ENCODE results near the gene TLE5. TPM values are rescaled to one million over a fixed set of nuclear protein-coding genes. Genes with fewer than 3 reads are reported as not detected.
A peak's percentile ranks its signal among the peaks of the same experiment; 100 is the strongest.
"Not testable (repeated sequence)": the region's sequence is repeated elsewhere in the genome, so short reads cannot be mapped to it uniquely, and the experiment has no call there.

TLE5 gene
- total and polyA plus RNA-seq, 5 donors: 784 to 1,565 (median 1,011) TPM

DNA sequence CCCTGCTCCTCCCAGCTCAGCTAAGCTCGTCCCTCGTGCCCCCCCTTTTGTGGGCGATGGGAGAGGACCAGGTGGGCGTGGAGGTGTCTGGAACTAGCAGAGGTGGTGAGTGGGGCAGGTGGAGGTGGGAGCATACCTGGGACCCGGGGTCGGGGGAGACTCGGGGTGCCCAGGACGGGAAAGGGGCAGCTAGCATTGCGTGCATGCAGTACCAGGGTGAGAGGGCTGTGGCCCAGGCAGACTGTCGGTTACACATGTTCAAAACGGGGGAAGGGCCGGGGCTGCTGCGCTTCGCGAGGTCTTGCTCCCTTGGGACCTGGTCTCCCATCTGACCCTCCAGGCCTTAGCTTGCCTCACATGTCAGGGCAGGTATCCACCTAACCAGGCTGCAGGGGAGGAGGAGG is 9.1 kb downstream of the TLE5 start:
- no peak for ATAC-seq
- Histone ChIP-seq H3K9me3 (ENCODE audit: control insufficient read depth, low read length) (no peaks in the 10 kb centered on the region), H3K27ac (ENCODE audit: low read length) (no peak overlapping the region), H3K27me3 (ENCODE audit: control insufficient read depth, insufficient read depth) (no peaks in the 10 kb centered on the region), H3K4me3 (ENCODE audit: low read length) (no peak overlapping the region), H3K4me1 (ENCODE audit: control insufficient read depth, insufficient read depth, low read length) (peaks cover 6% of the 10 kb centered on the region)
- 71% methylated on average over 15 of the region's 15 CpGs for WGBS
- intact Hi-C loops (cut with DNase I): no loop called here
- DNase-seq: peak in 2 of 3 donors; percentile 58 to 69

DNA sequence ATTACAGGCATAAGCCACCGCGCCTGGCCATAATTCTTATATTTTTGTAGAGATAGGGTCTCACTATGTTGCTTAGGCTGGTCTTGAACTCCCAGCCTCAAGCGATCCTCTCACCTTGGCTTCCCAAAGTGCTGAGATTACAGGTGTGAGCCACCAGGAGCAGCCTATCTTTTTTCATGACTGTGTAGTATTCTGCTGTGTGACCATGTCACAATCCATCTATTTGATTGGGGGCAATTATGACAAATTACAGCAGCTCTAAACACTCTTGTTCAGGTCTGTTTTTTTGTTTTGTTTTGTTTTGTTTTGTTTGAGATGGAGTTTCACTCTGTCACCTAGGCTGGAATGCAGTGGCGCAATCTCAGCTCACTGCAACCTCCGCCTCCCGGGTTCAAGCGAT is 12.3 kb downstream of the TLE5 start:
- H3K27me3 ChIP-seq (ENCODE audit: control insufficient read depth, insufficient read depth); H3K4me1 ChIP-seq (ENCODE audit: control insufficient read depth, insufficient read depth, low read length); DNase-seq; H3K4me3 ChIP-seq (ENCODE audit: low read length); ATAC-seq; H3K9me3 ChIP-seq (ENCODE audit: control insufficient read depth, low read length); H3K27ac ChIP-seq (ENCODE audit: low read length); intact Hi-C loops (cut with DNase I): not testable (repeated sequence)
- 98% methylated on average over 7 of the region's 7 CpGs for WGBS

DNA sequence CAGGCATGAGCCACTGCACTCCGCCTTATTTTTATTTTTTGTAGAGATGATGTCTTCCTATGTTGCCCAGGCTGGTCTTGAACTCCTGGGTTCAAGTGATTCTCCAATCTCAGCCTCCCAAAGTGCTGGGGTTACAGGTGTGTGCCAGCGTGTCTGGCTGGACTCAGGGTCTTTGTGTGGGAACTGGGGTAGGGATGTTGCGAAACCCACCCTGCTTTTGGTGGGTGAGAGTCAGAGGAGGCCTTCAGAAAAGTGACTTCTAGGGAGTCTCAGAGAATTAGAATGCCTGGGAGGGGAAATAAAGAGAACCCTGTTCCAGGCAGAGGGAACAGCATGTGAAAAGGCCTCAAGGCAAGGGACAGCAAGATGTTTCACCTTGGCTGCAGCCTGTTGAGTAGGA is 13.2 kb downstream of the TLE5 start:
- DNase-seq: no peak
- intact Hi-C loops (cut with DNase I): no loop called here
- Histone ChIP-seq H3K4me3 (ENCODE audit: low read length) (no peak overlapping the region), H3K9me3 (ENCODE audit: control insufficient read depth, low read length) (no peaks in the 10 kb centered on the region), H3K27me3 (ENCODE audit: control insufficient read depth, insufficient read depth) (no peaks in the 10 kb centered on the region), H3K27ac (ENCODE audit: low read length) (no peak overlapping the region), H3K4me1 (ENCODE audit: control insufficient read depth, insufficient read depth, low read length) (no peaks in the 10 kb centered on the region)
- WGBS: 97% methylated on average over 3 of the region's 3 CpGs
- no peak for ATAC-seq

DNA sequence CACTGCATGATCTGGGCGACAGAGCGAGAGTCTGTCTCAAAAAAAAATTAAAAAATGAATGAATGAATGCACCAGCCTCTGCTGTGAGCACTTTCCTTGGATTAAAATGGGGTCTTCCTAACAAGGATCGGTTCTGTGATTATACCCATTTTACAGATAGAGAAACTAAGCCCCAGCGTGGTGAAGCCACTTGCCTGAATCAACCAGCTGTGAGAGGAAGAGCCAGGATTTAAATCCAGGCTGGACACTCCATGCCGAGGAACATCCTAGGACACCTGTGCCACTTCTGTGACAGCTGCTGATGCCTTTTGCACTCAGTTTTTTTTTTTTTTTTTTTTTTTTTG is 14.1 kb downstream of the TLE5 start:
- H3K27ac ChIP-seq (ENCODE audit: low read length): no peak overlapping the region
- WGBS: 89% methylated on average over 5 of the region's 5 CpGs
- intact Hi-C loops (cut with DNase I): no loop called here
- H3K4me3 ChIP-seq (ENCODE audit: low read length): no peak overlapping the region
- no peaks in the 10 kb centered on the region for H3K4me1 ChIP-seq (ENCODE audit: control insufficient read depth, insufficient read depth, low read length)
- ATAC-seq (no peak), DNase-seq (no peak)
- no peaks in the 10 kb centered on the region for H3K27me3 ChIP-seq (ENCODE audit: control insufficient read depth, insufficient read depth)
- H3K9me3 ChIP-seq (ENCODE audit: control insufficient read depth, low read length): no peaks in the 10 kb centered on the region

DNA sequence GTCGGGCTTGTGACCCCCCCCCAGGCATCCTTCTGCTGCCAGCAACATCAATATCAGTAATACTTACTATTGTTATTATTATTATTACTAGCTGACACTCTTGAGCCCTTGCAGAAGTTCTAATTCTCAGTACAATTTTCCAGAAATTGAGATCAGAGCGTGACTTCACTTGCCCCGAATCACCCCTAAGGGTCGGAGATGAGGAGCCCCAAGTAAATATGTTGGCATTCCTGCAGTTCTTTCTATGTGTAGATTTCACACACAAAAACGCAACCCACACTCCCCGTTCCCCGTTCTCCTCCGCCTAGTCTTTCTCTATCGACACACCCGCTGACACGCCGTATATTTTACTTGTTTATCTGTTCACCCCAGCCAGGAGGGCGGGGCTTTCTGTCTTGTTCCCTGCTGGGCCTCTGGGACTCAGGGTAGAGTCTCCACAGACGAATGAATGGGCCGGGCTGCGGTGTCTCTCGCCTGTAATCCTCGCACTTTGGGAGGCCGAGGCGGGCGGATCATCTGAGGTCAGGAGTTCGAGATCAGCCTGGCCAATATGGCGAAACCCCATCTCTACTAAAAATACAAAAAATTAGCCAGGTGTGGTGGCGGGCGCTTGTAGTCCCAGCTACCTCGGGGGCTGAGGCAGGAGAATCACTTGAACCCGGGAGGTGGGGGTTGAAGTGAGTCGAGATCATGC is 14.7 kb downstream of the TLE5 start:
- ATAC-seq (peak; percentile 80 to 82), DNase-seq (peak; percentile 88 to 96 (median 93))
- Histone ChIP-seq H3K4me1 (ENCODE audit: control insufficient read depth, insufficient read depth, low read length) (no peaks in the 10 kb centered on the region), H3K4me3 (ENCODE audit: low read length) (peak overlapping the region; percentile 84), H3K27me3 (ENCODE audit: control insufficient read depth, insufficient read depth) (no peaks in the 10 kb centered on the region), H3K27ac (ENCODE audit: low read length) (peak overlapping the region; percentile 82), H3K9me3 (ENCODE audit: control insufficient read depth, low read length) (no peaks in the 10 kb centered on the region)
- intact Hi-C loops (cut with DNase I): no loop called here
- 14% methylated on average over 28 of the region's 28 CpGs for WGBS

DNA sequence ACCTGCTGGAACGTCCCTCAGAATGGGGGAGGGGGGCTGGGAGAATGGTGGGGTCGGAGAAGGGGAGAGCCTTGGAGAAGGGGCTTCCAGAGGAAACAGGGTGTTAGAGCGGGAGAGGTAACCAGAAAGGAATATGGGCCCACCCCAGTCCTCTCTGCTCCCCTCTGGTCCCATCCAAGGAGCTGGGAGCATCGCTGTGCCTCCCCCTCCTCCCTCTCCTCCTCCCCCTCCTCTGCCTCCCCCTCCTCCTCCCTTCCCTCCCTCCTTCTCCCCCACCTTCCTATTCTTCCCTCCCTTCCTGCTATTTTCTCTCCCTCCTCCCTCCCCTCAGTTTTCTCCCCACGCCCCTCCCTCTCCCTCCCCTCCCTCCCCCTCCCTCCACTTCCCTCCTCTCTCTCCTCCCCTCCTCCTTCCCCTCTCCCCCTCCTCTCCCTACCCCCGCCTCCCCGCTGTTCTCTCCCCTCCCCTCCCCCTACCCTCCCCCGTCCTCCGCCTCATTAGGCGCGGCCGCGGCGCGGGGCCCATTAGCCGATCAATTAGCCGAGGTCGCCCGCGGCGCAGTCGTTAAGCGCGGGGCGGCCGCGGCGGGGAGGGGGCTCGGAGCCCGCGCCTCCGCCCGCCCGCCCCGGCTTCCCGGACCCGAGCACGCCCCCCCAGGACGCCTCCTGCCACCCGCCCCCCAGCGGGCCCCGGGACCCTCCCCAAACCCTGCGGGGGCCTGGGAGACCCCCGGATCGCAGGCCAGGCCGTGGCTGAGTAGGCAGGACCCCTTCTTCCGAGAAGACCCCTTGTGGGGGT is 15.4 kb downstream of the TLE5 start:
- peak in 2 of 3 donors; percentile 88 to 89 for DNase-seq
- Histone ChIP-seq H3K4me3 (ENCODE audit: low read length) (peak overlapping the region; percentile 84), H3K27ac (ENCODE audit: low read length) (peak overlapping the region; percentile 82), H3K9me3 (ENCODE audit: control insufficient read depth, low read length) (no peaks in the 10 kb centered on the region), H3K4me1 (ENCODE audit: control insufficient read depth, insufficient read depth, low read length) (no peaks in the 10 kb centered on the region), H3K27me3 (ENCODE audit: control insufficient read depth, insufficient read depth) (no peaks in the 10 kb centered on the region)
- intact Hi-C loops (cut with DNase I): no loop called here
- 3% methylated on average over 46 of the region's 47 CpGs for WGBS
- peak in 1 of 2 donors; percentile 22 for ATAC-seq

DNA sequence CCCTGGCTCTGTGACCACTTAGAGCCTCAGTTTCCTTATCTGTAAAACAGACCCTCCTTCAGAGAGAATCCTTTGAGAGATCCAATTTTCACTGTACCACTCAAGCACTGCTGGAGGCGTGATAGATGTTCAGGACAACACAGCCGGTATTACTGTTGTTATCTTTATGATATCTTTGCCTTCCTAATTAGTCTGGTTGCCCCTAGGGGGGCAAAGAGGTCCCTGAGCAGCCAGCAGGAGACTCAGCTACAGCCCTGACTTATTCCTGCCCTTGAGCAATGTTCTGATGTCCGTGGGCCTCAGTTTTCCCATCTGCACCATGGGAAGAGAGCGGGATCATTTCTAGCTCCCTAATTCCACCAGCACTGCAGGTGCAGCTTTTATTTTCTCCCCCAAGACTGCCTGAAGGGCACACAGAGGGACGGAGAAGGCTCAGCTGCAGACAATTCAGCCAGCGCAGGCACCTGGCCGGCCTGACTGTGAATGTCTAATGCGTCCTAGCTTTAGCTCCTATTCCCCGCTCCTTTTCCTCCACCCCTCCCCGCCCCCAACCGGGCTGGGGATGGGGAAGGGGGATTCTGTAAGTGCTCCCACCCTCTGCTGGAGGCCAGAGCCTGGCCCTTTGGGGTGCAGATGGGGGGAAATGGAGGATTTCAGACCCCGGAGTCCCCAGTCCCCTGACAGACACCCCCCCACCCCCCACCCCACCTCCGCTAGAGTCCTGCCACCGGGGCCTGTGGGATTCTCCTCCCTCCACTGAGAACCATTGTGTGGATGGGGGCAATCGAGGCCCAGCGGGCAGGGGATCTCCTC is 16.2 kb downstream of the TLE5 start:
- no peaks in the 10 kb centered on the region for H3K9me3 ChIP-seq (ENCODE audit: control insufficient read depth, low read length)
- WGBS: 50% methylated on average over 16 of the region's 16 CpGs
- H3K4me1 ChIP-seq (ENCODE audit: control insufficient read depth, insufficient read depth, low read length): peaks cover 2% of the 10 kb centered on the region
- DNase-seq: peak in 2 of 3 donors; percentile 57 to 58
- ATAC-seq: no peak
- H3K27ac ChIP-seq (ENCODE audit: low read length): no peak overlapping the region
- H3K27me3 ChIP-seq (ENCODE audit: control insufficient read depth, insufficient read depth): no peaks in the 10 kb centered on the region
- H3K4me3 ChIP-seq (ENCODE audit: low read length): no peak overlapping the region
- intact Hi-C loops (cut with DNase I): no loop called here

DNA sequence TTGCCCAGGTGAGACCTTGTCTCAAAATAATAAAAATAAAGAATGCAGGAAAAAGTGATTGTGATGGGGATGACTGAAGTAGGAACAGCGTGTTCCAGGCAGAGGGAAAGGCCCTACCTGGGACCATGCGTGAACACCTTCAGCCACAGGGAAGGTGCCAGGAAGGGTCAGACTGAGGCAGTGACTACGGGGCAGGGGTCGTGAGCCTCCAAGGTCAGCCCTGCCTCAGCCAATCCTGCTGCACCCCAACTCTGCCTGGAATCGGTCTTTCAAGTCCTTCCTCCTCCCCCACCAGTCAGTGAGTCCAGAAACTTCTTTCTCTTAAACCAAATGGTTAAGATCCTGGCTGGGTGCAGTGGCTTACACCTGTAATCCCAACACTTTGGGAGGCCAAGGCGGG is 17.1 kb downstream of the TLE5 start:
- no peaks in the 10 kb centered on the region for H3K9me3 ChIP-seq (ENCODE audit: control insufficient read depth, low read length)
- no peaks in the 10 kb centered on the region for H3K27me3 ChIP-seq (ENCODE audit: control insufficient read depth, insufficient read depth)
- no peak overlapping the region for H3K4me3 ChIP-seq (ENCODE audit: low read length)
- DNase-seq: peak in 1 of 3 donors; percentile 30
- peaks cover 2% of the 10 kb centered on the region for H3K4me1 ChIP-seq (ENCODE audit: control insufficient read depth, insufficient read depth, low read length)
- ATAC-seq: no peak
- no peak overlapping the region for H3K27ac ChIP-seq (ENCODE audit: low read length)
- intact Hi-C loops (cut with DNase I): no loop called here
- 90% methylated on average over 6 of the region's 6 CpGs for WGBS

DNA sequence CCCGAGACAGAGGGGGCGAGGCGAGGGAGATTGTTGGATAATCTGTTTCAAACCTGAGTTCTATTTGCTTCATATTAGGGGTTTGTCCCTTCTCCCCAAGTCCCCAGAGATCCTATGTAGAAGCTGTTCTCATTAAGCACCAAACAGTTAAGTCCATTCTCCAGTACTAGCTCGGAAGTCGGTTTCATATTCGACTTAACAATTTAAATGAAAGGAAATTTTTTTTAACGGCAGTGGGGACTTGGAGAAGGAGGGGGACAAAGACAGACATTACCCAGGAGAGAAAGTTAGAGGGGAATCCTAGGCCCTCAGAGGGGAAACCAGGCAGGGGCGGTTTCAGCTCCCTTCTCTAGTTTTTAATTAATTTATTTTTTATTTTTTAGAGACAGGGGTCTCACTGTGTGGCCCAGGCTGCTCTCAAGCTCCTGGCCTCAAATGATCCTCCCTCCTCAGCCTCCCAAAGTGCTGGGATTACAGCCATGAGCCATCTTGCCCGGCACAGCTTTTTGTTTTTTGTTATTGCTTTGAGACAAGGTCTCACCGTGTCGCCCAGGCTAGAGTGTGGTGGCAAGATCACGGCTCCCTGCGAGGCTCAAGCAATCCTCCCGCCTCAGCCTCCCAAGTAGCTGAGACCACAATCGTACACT is 19.6 kb downstream of the TLE5 start:
- ATAC-seq: no peak
- intact Hi-C loops (cut with DNase I): no loop called here
- Histone ChIP-seq H3K27ac (ENCODE audit: low read length) (peak overlapping the region; percentile 35), H3K4me1 (ENCODE audit: control insufficient read depth, insufficient read depth, low read length) (peaks cover 2% of the 10 kb centered on the region), H3K4me3 (ENCODE audit: low read length) (peak overlapping the region; percentile 29), H3K27me3 (ENCODE audit: control insufficient read depth, insufficient read depth) (no peaks in the 10 kb centered on the region), H3K9me3 (ENCODE audit: control insufficient read depth, low read length) (no peaks in the 10 kb centered on the region)
- DNase-seq: no peak
- WGBS: 38% methylated on average over 15 of the region's 15 CpGs

DNA sequence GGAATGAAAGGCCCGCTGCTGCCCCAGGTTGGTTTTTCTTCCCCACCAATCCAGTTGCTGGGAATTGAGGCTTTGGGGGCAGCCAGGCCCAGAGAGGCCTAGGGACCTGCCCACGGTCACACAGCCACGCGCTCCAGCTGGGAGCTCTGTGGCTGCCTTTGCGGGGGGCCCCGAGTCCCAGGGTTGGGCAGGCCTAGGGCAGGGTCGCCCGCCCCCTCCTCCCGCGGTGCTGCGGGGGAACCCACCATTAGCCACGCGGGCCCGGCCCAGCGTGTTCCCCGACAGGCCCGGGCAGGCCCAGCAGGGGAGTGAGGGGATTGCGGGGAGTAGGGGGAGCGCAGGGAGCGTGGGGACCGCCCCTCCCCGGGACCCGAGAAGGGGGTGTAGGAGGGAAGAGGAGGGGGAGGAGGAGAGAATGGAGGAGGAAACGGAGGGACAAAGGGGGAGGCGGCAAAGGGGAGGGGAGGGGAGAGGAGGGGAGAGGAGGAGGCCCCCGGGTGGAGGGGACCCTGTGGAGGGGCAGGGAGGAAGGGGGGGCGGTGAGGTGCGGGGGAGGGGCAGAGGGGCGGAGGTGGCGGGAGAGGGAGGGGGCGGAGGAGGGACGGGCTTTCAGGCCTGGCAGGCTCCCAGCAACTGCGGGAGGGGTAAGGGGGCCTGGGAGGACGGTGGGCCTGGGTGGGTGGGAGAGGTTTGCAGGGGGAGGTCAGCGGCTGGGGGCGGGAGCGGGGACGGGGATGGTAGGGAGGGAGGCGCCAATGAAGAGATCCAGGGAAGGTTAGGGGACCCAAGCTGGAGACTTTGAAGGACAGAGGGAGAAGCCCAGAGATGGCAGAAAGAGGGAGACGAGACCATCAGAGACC is 20.3 kb downstream of the TLE5 start:
- ATAC-seq (no peak), DNase-seq (peak in 1 of 3 donors; percentile 76)
- intact Hi-C loops (cut with DNase I): no loop called here
- peak overlapping the region; percentile 29 for H3K4me3 ChIP-seq (ENCODE audit: low read length)
- H3K9me3 ChIP-seq (ENCODE audit: control insufficient read depth, low read length): no peaks in the 10 kb centered on the region
- 18% methylated on average over 39 of the region's 40 CpGs for WGBS
- no peaks in the 10 kb centered on the region for H3K27me3 ChIP-seq (ENCODE audit: control insufficient read depth, insufficient read depth)
- peak overlapping the region; percentile 35 for H3K27ac ChIP-seq (ENCODE audit: low read length)
- H3K4me1 ChIP-seq (ENCODE audit: control insufficient read depth, insufficient read depth, low read length): peaks cover 2% of the 10 kb centered on the region
